ENCODE results near the gene GUCA2A. TPM values are rescaled to one million over a fixed set of nuclear protein-coding genes. Genes with fewer than 3 reads are reported as not detected.

Gene GUCA2A
- total and polyA plus RNA-seq, 2 of the 8 experiments (the other 6 are each of a cell fraction or from before 2014, with no cell fraction given): not detected

GRCh38 chr1:42165511-42166210 lies 1.1 kb upstream of the GUCA2A start:
- ChIA-PET CTCF (ENCODE audit: partially characterized antibody) (interaction anchor here (1.0 to 3.7 kb wide), 4 partner anchors 8 to 273 kb away, joined by 3 to 40 read pairs (median 4); no protein-coding TSS in a partner anchor), POLR2A (ENCODE audit: partially characterized antibody) (no interaction called here)
- H4K8ac ChIP-seq (ENCODE audit: extremely low read depth, insufficient read depth, low read length): no peak overlapping the region
- H3K14ac ChIP-seq (ENCODE audit: insufficient read length): no peak overlapping the region
- H3K56ac ChIP-seq (replicated peaks; ENCODE audit: insufficient read length, low read depth, low read length): no peak overlapping the region
- no peak overlapping the region for H2BK120ac ChIP-seq (replicated peaks; ENCODE audit: low read depth, low read length)
- no peaks in the 10 kb centered on the region for H4K20me1 ChIP-seq (replicated peaks in 1 of 2; ENCODE audit: control insufficient read depth in 1 of 2, insufficient read depth in 2 of 2, low read length in 2 of 2)
- H3K23me2 ChIP-seq (ENCODE audit: low read depth, low read length): peaks cover 3% of the 10 kb centered on the region; the same call in 1 of the 2 replicates
- H3K27me3 ChIP-seq (replicated peaks in 1 of 4; ENCODE audit: control insufficient read depth in 3 of 4, extremely low read depth in 1 of 4, insufficient read depth in 3 of 4, low read length in 3 of 4): no peaks in the 10 kb centered on the region
- DNase-seq (ENCODE audit: low read depth in 1 of 2, low spot score in 2 of 2) (no peak), FAIRE-seq (no peak)
- no peak overlapping the region for H2BK12ac ChIP-seq (ENCODE audit: low read depth, low read length)
- no peak overlapping the region for H4K91ac ChIP-seq (replicated peaks; ENCODE audit: insufficient read length, low read length)
- no peak overlapping the region for H3K27ac ChIP-seq (ENCODE audit: low read depth, low read length)
- H2BK15ac ChIP-seq (ENCODE audit: low read length): no peak overlapping the region
- no peak overlapping the region for H2BK5ac ChIP-seq (ENCODE audit: low read depth, low read length)
- no peak overlapping the region for H3K23ac ChIP-seq (ENCODE audit: insufficient read length)
- H4K5ac ChIP-seq (ENCODE audit: insufficient read length, low read depth, low read length): no peak overlapping the region
- H2AFZ ChIP-seq (ENCODE audit: low read length): no peak overlapping the region
- no peak overlapping the region for H2AK5ac ChIP-seq (ENCODE audit: low read depth, low read length)
- H3K18ac ChIP-seq (ENCODE audit: extremely low read depth, low read length): no peak overlapping the region
- no peak overlapping the region for H2BK20ac ChIP-seq (ENCODE audit: low read length)
- WGBS, 2 experiments (ENCODE audit: extremely low coverage in 1 of 2, insufficient coverage in 1 of 2, insufficient read length in 1 of 2, insufficient replicate concordance in 2 of 2, low coverage in 1 of 2, low lambda C conversion rate in 2 of 2, missing lambda C conversion rate in 1 of 2): 75% methylated on average over 12 of the region's 12 CpGs; no CpG with 5 or more reads in 1 of the 2 experiments
- no peaks in the 10 kb centered on the region for H3K36me3 ChIP-seq (ENCODE audit: control insufficient read depth in 2 of 4, insufficient read depth in 4 of 4, low read length in 3 of 4)
- H3K4me1 ChIP-seq (replicated peaks in 1 of 4; ENCODE audit: control insufficient read depth in 3 of 4, insufficient read depth in 4 of 4, low read length in 3 of 4): peaks cover 0 to 2% (median 0%) of the 10 kb centered on the region in 4 experiments; a peak in 1 of 7 replicates
- H3K9ac ChIP-seq (replicated peaks in 1 of 4; ENCODE audit: extremely low read depth in 1 of 4, low read depth in 3 of 4, low read length in 3 of 4): no peak overlapping the region; a peak in 1 of 7 replicates
- H3K4ac ChIP-seq (replicated peaks; ENCODE audit: insufficient read length, low read depth, low read length): no peak overlapping the region
- H3K4me2 ChIP-seq (ENCODE audit: insufficient read depth in 1 of 2, low read depth in 2 of 2, low read length in 2 of 2): no peak overlapping the region
- H3K79me2 ChIP-seq (ENCODE audit: control insufficient read depth in 1 of 2, insufficient read depth in 2 of 2, low read length in 2 of 2): no peaks in the 10 kb centered on the region
- no peaks in the 10 kb centered on the region for H3K9me3 ChIP-seq (ENCODE audit: insufficient read depth in 2 of 2, low read depth in 1 of 2, low read length in 1 of 2)
- H3K79me1 ChIP-seq (ENCODE audit: low read depth, low read length): no peaks in the 10 kb centered on the region
- H3K4me3 ChIP-seq (ENCODE audit: extremely low read depth in 1 of 4, insufficient read depth in 2 of 4, low read depth in 3 of 4, low read length in 4 of 4): no peak overlapping the region
- TF ChIP-seq SIRT6 (IDR thresholded peaks at IDR 0.05; ENCODE audit: low read length): no peak
- TF ChIP-seq GABPA (IDR thresholded peaks at IDR 0.05; ENCODE audit: borderline replicate concordance, insufficient read depth, low read length): no peak
- no peak for TF ChIP-seq KDM1A (IDR thresholded peaks at IDR 0.05; ENCODE audit: borderline replicate concordance, low read length)

Data from H1 (cell line).